Progenitor cell of endocrine pancreas (in vitro differentiated cells): Measurements from ENCODE around the gene PPP2R3B. TPM values are rescaled to one million over a fixed set of nuclear protein-coding genes. Genes with fewer than 3 reads are reported as not detected.
"Not testable (repeated sequence)": the region's sequence is repeated elsewhere in the genome, so short reads cannot be mapped to it uniquely, and the experiment has no call there.

Source experiments
- DNase-seq: peaks from one replicate; pipeline ENCODE4 v3.0.0; 2021; ENCODE audit warnings: low spot score; ENCODE audit not compliant: unreplicated experiment
- H3K27ac Mint-ChIP-seq: 2 replicates; pipeline ENCODE4 v1.8.0; 2021; ENCODE audit warnings: mild to moderate bottlenecking, moderate library complexity, mixed read lengths
- H3K27me3 Mint-ChIP-seq: 2 replicates; pipeline ENCODE4 v1.8.0; 2021; ENCODE audit warnings: mixed read lengths
- H3K36me3 Mint-ChIP-seq: 2 replicates; pipeline ENCODE4 v1.8.0; 2022; ENCODE audit warnings: mixed read lengths; ENCODE audit not compliant: insufficient read depth
- H3K4me1 Mint-ChIP-seq: 2 replicates; pipeline ENCODE4 v1.8.0; 2021; ENCODE audit warnings: low read depth, mixed read lengths
- H3K4me3 Mint-ChIP-seq: 2 replicates; pipeline ENCODE4 v1.8.0; 2021; ENCODE audit warnings: low read depth, mild to moderate bottlenecking, moderate library complexity, mixed read lengths
- H3K9me3 Mint-ChIP-seq: 2 replicates; pipeline ENCODE4 v1.8.0; 2021; ENCODE audit warnings: low read depth, mixed read lengths
- CTCF ChIP-seq: fragments of 200-600 bp; sonication (generic); IDR thresholded peaks from one replicate; pipeline ENCODE4 v1.5.0; 2021; ENCODE audit warnings: antibody characterized with exemption, mild to moderate bottlenecking; ENCODE audit not compliant: unreplicated experiment
- total RNA-seq: library from RNA; stranded (reverse); gene quantifications from 2 replicates; pipeline ENCODE4 v1.2.1, GENCODE V29; 2021

PPP2R3B gene
- total RNA-seq, 1 donor from 2014 or later, result 72.6 TPM

GRCh38 chrX:378443-378842 lies 8.3 kb downstream of the PPP2R3B start:
- Mint-ChIP-seq H3K27me3 (peaks cover 17% of the 10 kb centered on the region), H3K36me3 (no peaks in the 10 kb centered on the region), H3K4me1 (peaks cover 9% of the 10 kb centered on the region), H3K9me3 (no peaks in the 10 kb centered on the region), H3K4me3 (no peak overlapping the region), H3K27ac (no peak overlapping the region)
- TF ChIP-seq CTCF, result no peak
- no peak for DNase-seq

- H3K27ac Mint-ChIP-seq, H3K36me3 Mint-ChIP-seq, H3K4me3 Mint-ChIP-seq, H3K9me3 Mint-ChIP-seq, DNase-seq: not testable (repeated sequence)
- Mint-ChIP-seq H3K4me1 (peaks cover 15% of the 10 kb centered on the region), H3K27me3 (peaks cover 32% of the 10 kb centered on the region)
Observed at GRCh38 chrX:376206-376605, 10.5 kb downstream of the PPP2R3B start.

- DNase-seq, result no peak
- Mint-ChIP-seq H3K4me3 (peak overlapping the region; percentile 75), H3K27ac (no peak overlapping the region), H3K36me3 (peaks cover 3% of the 10 kb centered on the region), H3K9me3 (no peaks in the 10 kb centered on the region), H3K27me3 (peaks cover 32% of the 10 kb centered on the region), H3K4me1 (peaks cover 15% of the 10 kb centered on the region)
- TF ChIP-seq CTCF, result no peak
Observed at GRCh38 chrX:375181-376036, 11.3 kb downstream of the PPP2R3B start.

GRCh38 chrX:374596-374995 lies 12.1 kb downstream of the PPP2R3B start:
- H3K27ac Mint-ChIP-seq, result no peak overlapping the region
- peaks cover 15% of the 10 kb centered on the region for H3K4me1 Mint-ChIP-seq
- H3K36me3 Mint-ChIP-seq, result peaks cover 3% of the 10 kb centered on the region

GRCh38 chrX:373641-374471 lies 12.9 kb downstream of the PPP2R3B start:
- Mint-ChIP-seq H3K27me3 (peaks cover 32% of the 10 kb centered on the region), H3K9me3 (no peaks in the 10 kb centered on the region), H3K4me3 (peak overlapping the region; percentile 75), H3K27ac (no peak overlapping the region), H3K4me1 (peaks cover 15% of the 10 kb centered on the region), H3K36me3 (peaks cover 3% of the 10 kb centered on the region)
- peak; percentile 47 for DNase-seq
- no peak for TF ChIP-seq CTCF

More at GRCh38 chrX:374596-374995, 12.1 kb downstream of the PPP2R3B start:
- Mint-ChIP-seq H3K27me3 (peaks cover 32% of the 10 kb centered on the region), H3K4me3 (peak overlapping the region; percentile 75), H3K9me3 (no peaks in the 10 kb centered on the region)
- no peak for DNase-seq
- no peak for TF ChIP-seq CTCF
